ENCODE measurements around the gene NAE1.

- TF ChIP-seq CTCF (IDR thresholded peaks at IDR 0.05) (no peak), POLR2A (IDR thresholded peaks at IDR 0.05) (no peak), POLR2AphosphoS5 (IDR thresholded peaks at IDR 0.05) (no peak), EP300 (IDR thresholded peaks at IDR 0.05) (no peak)
These were observed 10.6 kb upstream of the NAE1 start for GRCh38 chr16:66841366-66841765.
